Uterus (tissue), 4 donors: ENCODE data around the gene CCL14. TPM values are rescaled to one million over a fixed set of nuclear protein-coding genes. Genes with fewer than 3 reads are reported as not detected.

ENCODE experiments used
- DNase-seq, 2 donors: peaks; one replicate each; pipeline ENCODE4 v3.0.0-alpha.2; 2019 to 2020
- H3K27ac ChIP-seq, 2 donors: fragments of 200-600 bp; sonication (generic); 1 replicate in 1 of 2; 2 replicates in 1 of 2; pipeline ENCODE4 v1.5.1; 2016 to 2018
- H3K27me3 ChIP-seq, 2 donors: fragments of 200-600 bp; sonication (generic); one replicate each; pipeline ENCODE4 v1.5.1; 2018 to 2019; ENCODE audit warnings: control low read depth in 1 of 2
- H3K36me3 ChIP-seq, 2 donors: fragments of 200-600 bp; sonication (generic); one replicate each; pipeline ENCODE4 v1.5.1; 2019; ENCODE audit warnings: control low read depth in 1 of 2
- H3K4me1 ChIP-seq, 2 donors: fragments of 200-600 bp; sonication (generic); one replicate each; pipeline ENCODE4 v1.5.1; 2018 to 2019; ENCODE audit warnings: control low read depth in 1 of 2
- H3K4me3 ChIP-seq, 2 donors: fragments of 200-600 bp; sonication (generic); 1 replicate in 1 of 2; 2 replicates in 1 of 2; pipeline ENCODE4 v1.5.1; 2018 to 2019; ENCODE audit warnings: mild to moderate bottlenecking in 1 of 2
- H3K9me3 ChIP-seq, 2 donors: fragments of 200-600 bp; sonication (generic); one replicate each; pipeline ENCODE4 v1.5.1; 2019; ENCODE audit warnings: control low read depth in 1 of 2
- POLR2A ChIP-seq, 2 donors: fragments of 450-650 bp; IDR thresholded peaks; one replicate each; pipeline ENCODE4 v1.6.1; 2016; ENCODE audit warnings: antibody characterized with exemption in 2 of 2, mild to moderate bottlenecking in 1 of 2, moderate library complexity in 1 of 2
- intact Hi-C: fragments of 100-400 bp; cut with DNase I; formaldehyde crosslinking; loops from one replicate; pipeline ENCODE4 v1.15.1; 2023; ENCODE audit warnings: low total_unique reads
- total RNA-seq, 4 donors: library from RNA; depleted of rRNA in 3 of 4; stranded (reverse); fragments of >200 nt in 3 of 4; gene quantifications; one replicate each; pipeline versions ENCODE4 v1.1.0 to v1.2.4, GENCODE V29; 2014 to 2023
- TF ChIP-seq, protein P1 (sequence below), 4 experiments: fragments of 200-600 bp in 2 of 4; fragments of 450-650 bp in 2 of 4; sonication (generic) in 2 of 4; IDR thresholded peaks; one replicate each; pipeline ENCODE4 v1.5.1; 2016 to 2019; ENCODE audit warnings: antibody characterized with exemption in 4 of 4, mild to moderate bottlenecking in 2 of 4, moderate library complexity in 1 of 4
- donor health status: DM: yes; HTN: yes; CAD: no.

Gene CCL14
- total RNA-seq, 4 donors from 2014 or later = 0.97 to 165 (median 143) TPM

DNA sequence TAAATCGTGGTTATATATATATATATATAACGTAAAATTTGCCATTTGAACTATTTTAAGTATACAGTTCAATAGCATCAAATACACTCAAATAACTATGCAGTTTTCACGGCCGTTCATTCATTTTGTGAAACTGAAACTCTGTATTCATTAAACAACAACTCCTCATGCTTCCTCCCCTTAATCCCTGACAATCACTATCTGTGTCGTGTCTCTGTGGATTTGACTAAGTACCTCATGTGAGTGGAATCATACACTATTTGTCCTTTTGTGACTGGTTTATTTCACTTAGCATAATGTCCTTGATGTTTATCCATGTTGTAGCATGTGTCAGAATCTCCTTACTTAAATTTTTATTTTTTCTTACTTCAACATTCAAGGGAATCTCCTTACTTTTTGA is 28.4 kb upstream of the CCL14 start:
- TF ChIP-seq, protein P1, sequence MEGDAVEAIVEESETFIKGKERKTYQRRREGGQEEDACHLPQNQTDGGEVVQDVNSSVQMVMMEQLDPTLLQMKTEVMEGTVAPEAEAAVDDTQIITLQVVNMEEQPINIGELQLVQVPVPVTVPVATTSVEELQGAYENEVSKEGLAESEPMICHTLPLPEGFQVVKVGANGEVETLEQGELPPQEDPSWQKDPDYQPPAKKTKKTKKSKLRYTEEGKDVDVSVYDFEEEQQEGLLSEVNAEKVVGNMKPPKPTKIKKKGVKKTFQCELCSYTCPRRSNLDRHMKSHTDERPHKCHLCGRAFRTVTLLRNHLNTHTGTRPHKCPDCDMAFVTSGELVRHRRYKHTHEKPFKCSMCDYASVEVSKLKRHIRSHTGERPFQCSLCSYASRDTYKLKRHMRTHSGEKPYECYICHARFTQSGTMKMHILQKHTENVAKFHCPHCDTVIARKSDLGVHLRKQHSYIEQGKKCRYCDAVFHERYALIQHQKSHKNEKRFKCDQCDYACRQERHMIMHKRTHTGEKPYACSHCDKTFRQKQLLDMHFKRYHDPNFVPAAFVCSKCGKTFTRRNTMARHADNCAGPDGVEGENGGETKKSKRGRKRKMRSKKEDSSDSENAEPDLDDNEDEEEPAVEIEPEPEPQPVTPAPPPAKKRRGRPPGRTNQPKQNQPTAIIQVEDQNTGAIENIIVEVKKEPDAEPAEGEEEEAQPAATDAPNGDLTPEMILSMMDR (IDR thresholded peaks at IDR 0.05) = no peak
- no peak for TF ChIP-seq POLR2A (IDR thresholded peaks at IDR 0.05)
- intact Hi-C loops = no loop called here
- Histone ChIP-seq H3K4me1 (no peaks in the 10 kb centered on the region), H3K27ac (no peak overlapping the region), H3K27me3 (no peaks in the 10 kb centered on the region), H3K9me3 (peaks cover 0 to 8% of the 10 kb centered on the region in 2 donors), H3K4me3 (no peak overlapping the region), H3K36me3 (no peaks in the 10 kb centered on the region)
- no peak for DNase-seq

- no peak overlapping the region for H3K4me3 ChIP-seq
- no peak overlapping the region for H3K27ac ChIP-seq
- DNase-seq = no peak
- H3K4me1 ChIP-seq = no peaks in the 10 kb centered on the region
- no peaks in the 10 kb centered on the region for H3K27me3 ChIP-seq
- no peak for TF ChIP-seq POLR2A (IDR thresholded peaks at IDR 0.05)
- TF ChIP-seq, protein P1 (IDR thresholded peaks at IDR 0.05) = no peak
- no peaks in the 10 kb centered on the region for H3K36me3 ChIP-seq
- H3K9me3 ChIP-seq = peaks cover 0 to 8% of the 10 kb centered on the region in 2 donors
- intact Hi-C loops = no loop called here
These were observed 24.7 kb upstream of the CCL14 start for GRCh38 chr17:36011201-36011600.

DNA sequence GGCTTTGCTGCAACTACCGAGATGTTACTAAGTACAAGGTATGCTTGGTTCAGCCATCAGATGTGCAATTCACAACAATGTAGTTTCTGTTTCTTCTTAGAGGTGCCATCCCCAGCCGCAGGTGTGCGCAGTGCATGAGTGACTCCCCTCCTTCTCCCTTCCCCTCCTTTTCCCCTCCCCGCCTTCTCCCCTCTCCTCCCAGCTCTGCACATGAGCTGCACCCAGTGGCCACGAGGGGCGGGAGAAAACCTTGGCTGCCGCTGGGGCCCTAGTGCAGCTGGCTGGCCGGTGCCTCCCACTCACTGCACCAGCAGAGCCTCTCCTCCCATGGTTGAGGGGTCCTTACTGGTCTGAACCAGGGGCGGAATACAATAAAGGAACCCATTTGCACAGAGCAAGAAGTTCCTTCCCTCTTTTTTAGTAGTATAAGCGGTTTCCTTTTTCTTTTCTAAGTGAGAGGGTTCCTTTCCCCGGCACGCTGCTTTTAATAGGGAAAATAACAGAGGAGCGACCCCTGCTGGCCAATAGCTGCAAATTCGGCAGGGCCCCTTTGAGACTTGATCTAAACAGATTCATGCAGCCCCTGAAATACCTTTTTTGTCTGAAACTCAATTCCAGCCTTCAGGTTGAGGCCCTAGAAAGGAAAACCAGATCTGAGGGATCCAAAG is 22.6 kb upstream of the CCL14 start:
- H3K9me3 ChIP-seq = peaks cover 0 to 8% of the 10 kb centered on the region in 2 donors
- no peak overlapping the region for H3K27ac ChIP-seq
- no peak overlapping the region for H3K4me3 ChIP-seq

GRCh38 chr17:36004594-36005108 is 18.1 kb upstream of the CCL14 start:
- TF ChIP-seq, protein P1 (IDR thresholded peaks at IDR 0.05) = no peak
- no peak for TF ChIP-seq POLR2A (IDR thresholded peaks at IDR 0.05)
- intact Hi-C loops = no loop called here
- Histone ChIP-seq H3K9me3 (no peaks in the 10 kb centered on the region), H3K27ac (no peak overlapping the region), H3K36me3 (no peaks in the 10 kb centered on the region), H3K4me1 (no peaks in the 10 kb centered on the region), H3K4me3 (no peak overlapping the region), H3K27me3 (no peaks in the 10 kb centered on the region)
- DNase-seq = no peak

More for the DNA sequence above, 22.6 kb upstream of the CCL14 start:
- H3K27me3 ChIP-seq = no peaks in the 10 kb centered on the region
- intact Hi-C loops = no loop called here
- H3K4me1 ChIP-seq = no peaks in the 10 kb centered on the region
- no peak for DNase-seq
- no peaks in the 10 kb centered on the region for H3K36me3 ChIP-seq
- TF ChIP-seq, protein P1 (IDR thresholded peaks at IDR 0.05) = no peak
- no peak for TF ChIP-seq POLR2A (IDR thresholded peaks at IDR 0.05)

DNA sequence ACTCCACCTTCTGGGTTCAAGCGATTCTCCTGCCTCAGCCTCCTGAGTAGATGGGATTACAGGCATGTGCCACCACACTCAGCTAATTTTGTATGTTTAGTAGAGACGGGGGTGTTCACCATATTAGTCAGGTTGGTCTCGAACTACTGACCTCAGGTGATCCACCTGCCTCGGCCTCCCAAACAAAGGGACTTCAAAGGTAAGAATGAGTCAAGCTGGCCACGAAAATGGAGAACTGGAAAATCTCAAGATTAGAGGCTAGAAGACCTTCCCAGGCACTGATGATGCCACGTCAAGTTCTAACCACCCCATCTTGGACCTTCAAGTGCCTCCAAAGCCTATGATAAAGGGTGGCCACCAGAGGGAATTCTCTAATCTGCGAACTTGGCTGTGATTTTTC is 16.1 kb upstream of the CCL14 start:
- intact Hi-C loops = no loop called here
- no peaks in the 10 kb centered on the region for H3K9me3 ChIP-seq
- no peak overlapping the region for H3K27ac ChIP-seq

More for the DNA sequence above, 16.1 kb upstream of the CCL14 start:
- no peak for DNase-seq
- no peak overlapping the region for H3K4me3 ChIP-seq
- no peaks in the 10 kb centered on the region for H3K36me3 ChIP-seq
- H3K27me3 ChIP-seq = no peaks in the 10 kb centered on the region
- H3K4me1 ChIP-seq = no peaks in the 10 kb centered on the region
- TF ChIP-seq, protein P1 (IDR thresholded peaks at IDR 0.05) = no peak
- TF ChIP-seq POLR2A (IDR thresholded peaks at IDR 0.05) = no peak
